Posterior vena cava (tissue), 2 donors: Measurements from ENCODE around the gene HNRNPA3. TPM values are rescaled to one million over a fixed set of nuclear protein-coding genes. Genes with fewer than 3 reads are reported as not detected.
A peak's percentile ranks its signal among the peaks of the same experiment; 100 is the strongest.

ENCODE experiments used
- DNase-seq: peaks from one replicate; pipeline ENCODE4 v3.0.0-alpha.2; 2020; ENCODE audit warnings: low spot score
- intact Hi-C, 2 donors: fragments of 100-400 bp; cut with DNase I; formaldehyde crosslinking; loops; one replicate each; pipeline versions ENCODE4 v1.14.1 to v1.14.2; 2022 to 2023
- total RNA-seq, 2 donors: library from RNA; stranded (reverse); fragmentation: NEBNext Ultra II Directional; extraction: Animal tissue kit (Norgen Biotek cat#: 25700); gene quantifications; one replicate each; pipeline ENCODE4 v1.2.1, GENCODE V29; 2021
- donor health status: DM: yes; HTN: yes; CAD: no.
- donor health status: DM: yes; HTN: yes; CAD: no.

The HNRNPA3 gene
- total RNA-seq, 2 donors from 2014 or later: 152 to 166 TPM

DNA sequence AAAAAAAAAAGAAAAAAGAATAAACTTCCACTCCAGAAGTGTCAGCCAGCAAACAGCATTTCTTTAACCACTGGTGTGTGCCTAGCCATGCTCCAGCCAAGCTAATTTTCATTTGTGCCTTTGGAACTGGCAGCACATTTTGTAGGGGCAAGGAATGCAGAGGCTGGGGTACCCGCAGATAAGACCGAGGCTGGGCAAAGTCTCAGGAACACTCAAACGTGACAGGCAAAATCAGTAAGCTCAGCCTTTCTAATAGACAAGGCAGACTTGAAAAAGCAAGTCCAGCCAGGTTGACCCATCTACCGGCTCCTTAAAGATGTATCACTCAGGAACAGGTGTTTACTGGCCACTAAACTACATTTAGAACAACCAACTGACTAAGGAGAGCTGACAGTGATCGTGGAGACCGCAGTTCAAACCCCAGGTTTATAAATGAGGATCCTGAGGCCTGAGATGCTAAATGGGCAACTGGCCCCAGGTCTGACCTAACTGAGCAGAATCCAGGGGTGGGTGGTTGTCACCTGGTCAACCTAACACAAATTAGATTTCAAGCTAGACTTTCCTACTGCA is 35.2 kb downstream of the HNRNPA3 start:
- intact Hi-C loops: no loop called here
- DNase-seq: no peak

DNA sequence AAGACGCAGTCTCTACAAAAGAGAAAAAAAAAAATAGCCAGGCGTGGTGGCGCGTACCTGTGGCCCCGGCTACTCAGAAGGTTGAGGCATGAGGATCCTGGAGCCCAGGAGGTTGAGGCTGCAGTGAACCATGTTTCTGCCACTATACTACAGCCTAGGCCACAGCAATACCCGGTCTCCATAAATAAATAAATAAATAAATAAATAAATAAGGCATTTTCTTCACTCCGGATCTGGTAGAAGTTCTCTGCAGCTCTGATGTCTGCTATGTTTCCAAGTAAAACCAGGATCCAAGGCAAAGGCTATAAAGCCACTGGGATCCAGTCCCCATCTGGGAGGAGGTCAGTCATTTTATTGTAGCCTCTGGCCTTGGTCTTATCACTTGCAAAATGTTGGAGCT is 36.4 kb downstream of the HNRNPA3 start:
- DNase-seq: no peak
- intact Hi-C loops: no loop called here

- intact Hi-C loops: no loop called here
These were observed 37.9 kb downstream of the HNRNPA3 start for GRCh38 chr2:177250461-177250860.

DNA sequence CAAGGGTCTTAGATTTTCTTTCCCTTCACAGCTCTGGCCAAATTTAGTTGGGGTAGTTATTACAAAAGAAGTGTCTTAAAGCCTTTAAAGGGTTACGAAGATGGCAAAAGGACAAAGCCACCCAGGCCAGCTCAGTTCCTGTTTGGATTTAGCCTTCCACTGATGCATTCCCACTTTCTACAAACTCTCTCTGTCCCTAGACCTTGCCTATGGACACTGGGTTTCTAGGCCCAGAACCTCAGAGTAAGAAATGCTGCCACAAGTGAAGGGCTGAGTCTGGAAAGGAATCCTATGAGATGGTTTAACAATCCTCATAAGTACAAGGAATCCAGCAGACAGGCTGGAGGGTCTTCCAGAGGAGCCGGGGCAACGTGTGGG is 38.6 kb downstream of the HNRNPA3 start:
- intact Hi-C loops: no loop called here
- DNase-seq: no peak

More at GRCh38 chr2:177250461-177250860, 37.9 kb downstream of the HNRNPA3 start:
- DNase-seq: no peak

DNA sequence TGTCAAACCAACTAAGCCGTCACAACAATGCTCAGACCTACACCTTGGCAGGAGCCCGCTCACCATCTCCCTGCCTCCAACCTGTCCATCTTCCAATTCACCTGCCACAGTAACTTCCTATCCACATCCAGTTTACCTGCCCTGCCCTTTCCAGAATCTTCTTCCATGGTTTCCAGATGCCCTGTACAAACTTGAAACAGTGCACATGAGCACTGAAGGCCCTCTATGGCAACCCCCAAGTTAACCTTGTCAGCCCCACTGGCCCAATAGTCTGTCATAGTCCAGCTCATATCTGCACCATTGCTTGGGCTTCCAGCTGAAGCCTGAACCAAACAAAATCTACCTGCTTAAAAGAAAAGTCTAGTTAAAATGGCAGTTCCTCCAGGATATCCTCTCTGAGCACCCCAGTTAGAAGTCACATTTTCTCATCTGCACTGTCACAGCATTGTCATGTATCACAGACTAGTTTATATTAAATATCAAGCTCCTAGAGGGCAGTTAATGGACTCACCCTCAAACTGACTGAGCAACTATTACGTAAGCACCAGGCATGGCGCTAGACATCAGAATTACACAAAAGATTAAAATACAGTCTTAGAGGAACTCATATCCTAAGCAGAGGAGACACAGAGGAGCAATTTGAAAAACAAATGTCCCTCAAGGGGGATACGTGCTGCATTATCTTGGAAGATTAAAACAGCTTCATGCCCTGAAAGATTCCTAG is 40.4 kb downstream of the HNRNPA3 start:
- intact Hi-C loops: no loop called here
- DNase-seq: no peak

- intact Hi-C loops: no loop called here
- no peak for DNase-seq
These were observed 41.1 kb downstream of the HNRNPA3 start for GRCh38 chr2:177253704-177254103.

DNA sequence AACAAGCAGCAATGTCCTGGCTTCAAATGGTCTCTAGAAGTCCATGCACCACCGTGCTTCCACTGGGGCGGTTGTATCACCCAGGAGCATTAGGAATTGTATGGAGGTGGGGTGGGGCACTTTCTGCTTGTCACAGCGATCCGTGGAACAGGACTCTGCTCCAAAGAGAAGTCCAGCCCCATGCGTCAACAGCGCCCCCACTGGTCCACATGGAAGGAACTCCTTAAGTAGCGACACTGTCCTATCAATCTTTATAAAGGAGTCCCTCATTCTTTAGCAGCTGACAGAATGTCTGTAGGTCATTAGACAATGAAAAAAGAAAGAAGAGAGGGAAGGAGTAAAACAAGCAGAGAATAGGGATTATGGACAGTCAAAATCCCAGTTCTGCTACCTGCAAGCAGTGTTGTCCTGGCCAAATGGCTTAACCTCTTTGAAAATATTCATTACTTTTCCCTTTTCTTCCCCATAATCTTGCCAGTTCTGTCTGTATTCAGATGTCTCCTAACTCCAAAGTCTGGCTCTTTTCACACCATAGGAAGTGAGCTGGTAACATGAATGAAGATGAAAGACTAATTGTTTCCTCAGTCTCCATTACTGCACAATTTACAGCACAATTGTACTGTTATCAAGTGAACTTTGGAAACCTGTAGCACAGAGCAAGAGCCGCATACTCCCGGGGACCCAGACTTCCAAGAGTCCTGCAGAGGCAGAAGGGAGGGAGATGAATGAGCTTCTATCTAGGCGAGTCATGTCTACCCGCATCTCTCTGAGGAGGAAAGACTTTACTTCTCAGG is 42.0 kb downstream of the HNRNPA3 start:
- no peak for DNase-seq
- intact Hi-C loops: loop anchor here in 1 of 2 donors (1.0 kb wide), 1 partner anchor 37 kb away; no protein-coding TSS in a partner anchor

- no peak for DNase-seq
- intact Hi-C loops: loop anchor here in 1 of 2 donors (1.0 kb wide), 1 partner anchor 36 kb away; no protein-coding TSS in a partner anchor
These were observed 42.6 kb downstream of the HNRNPA3 start for GRCh38 chr2:177255227-177255601.

- intact Hi-C loops: no loop called here
These were observed 43.4 kb downstream of the HNRNPA3 start for GRCh38 chr2:177256026-177256425.

DNA sequence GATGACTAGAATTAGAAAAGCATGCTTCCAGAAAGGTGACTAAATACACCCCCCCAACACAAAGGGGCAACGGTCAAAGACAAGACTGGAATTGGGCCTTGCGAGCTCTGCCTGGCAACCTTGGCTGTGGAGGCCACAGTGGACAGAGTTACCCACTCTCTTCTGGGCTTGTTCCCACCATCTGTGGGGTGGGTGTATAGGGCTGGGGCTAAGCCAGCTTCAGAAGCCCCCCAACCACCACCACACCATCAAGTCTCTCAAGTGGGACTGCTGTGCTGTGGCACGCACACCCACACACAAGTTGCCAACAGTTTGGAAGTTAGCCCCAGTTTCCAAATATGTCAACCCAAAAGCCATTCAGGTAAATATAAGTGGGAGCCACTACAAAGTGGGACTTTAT is 44.1 kb downstream of the HNRNPA3 start:
- no peak for DNase-seq
- intact Hi-C loops: no loop called here

More at GRCh38 chr2:177256026-177256425, 43.4 kb downstream of the HNRNPA3 start:
- no peak for DNase-seq

GRCh38 chr2:177257471-177257870 is 44.9 kb downstream of the HNRNPA3 start:
- intact Hi-C loops: no loop called here
- no peak for DNase-seq

DNA sequence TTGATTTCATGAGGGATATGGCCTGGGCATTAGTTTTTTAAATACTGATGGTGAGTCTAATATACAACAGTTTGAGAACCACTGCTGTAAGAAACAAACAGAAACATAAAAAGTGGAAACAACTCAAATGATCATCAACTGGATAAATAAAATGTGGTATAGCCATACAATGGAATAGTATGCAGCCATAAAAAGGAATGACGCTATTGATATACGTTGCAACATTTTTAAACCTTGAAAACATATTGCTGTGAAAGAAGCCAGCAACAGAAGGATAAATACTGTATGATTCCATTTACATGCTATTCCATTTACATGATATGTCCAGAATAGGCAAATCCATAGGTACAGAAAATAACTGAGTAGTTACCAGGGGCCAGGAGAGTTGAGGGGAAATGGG is 45.5 kb downstream of the HNRNPA3 start:
- no peak for DNase-seq
- intact Hi-C loops: no loop called here

DNA sequence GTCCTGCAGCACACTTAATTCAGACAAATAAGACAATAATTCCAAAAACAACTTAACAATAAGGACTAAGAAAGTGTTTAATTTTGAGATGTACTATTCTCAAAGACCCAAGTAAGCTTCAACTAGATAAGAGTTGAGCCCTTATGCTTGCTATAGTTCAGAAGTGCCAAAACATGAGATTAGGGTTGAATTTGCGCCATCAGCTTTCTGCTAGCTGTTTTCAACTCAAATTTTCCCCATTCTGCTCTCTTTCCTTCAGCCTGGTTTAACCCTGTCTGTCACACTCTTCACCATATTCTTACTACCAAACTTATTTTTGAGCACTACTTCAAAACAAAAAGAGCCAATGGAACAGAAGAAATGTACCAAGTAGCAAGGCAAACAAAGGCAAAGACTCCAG is 47.8 kb downstream of the HNRNPA3 start:
- DNase-seq: no peak
- intact Hi-C loops: loop anchor here (5.0 to 10.0 kb wide), 4 partner anchors 46 to 96 kb away; partner anchors contain the start of gene HNRNPA3 (in 2 of the 2)

DNA sequence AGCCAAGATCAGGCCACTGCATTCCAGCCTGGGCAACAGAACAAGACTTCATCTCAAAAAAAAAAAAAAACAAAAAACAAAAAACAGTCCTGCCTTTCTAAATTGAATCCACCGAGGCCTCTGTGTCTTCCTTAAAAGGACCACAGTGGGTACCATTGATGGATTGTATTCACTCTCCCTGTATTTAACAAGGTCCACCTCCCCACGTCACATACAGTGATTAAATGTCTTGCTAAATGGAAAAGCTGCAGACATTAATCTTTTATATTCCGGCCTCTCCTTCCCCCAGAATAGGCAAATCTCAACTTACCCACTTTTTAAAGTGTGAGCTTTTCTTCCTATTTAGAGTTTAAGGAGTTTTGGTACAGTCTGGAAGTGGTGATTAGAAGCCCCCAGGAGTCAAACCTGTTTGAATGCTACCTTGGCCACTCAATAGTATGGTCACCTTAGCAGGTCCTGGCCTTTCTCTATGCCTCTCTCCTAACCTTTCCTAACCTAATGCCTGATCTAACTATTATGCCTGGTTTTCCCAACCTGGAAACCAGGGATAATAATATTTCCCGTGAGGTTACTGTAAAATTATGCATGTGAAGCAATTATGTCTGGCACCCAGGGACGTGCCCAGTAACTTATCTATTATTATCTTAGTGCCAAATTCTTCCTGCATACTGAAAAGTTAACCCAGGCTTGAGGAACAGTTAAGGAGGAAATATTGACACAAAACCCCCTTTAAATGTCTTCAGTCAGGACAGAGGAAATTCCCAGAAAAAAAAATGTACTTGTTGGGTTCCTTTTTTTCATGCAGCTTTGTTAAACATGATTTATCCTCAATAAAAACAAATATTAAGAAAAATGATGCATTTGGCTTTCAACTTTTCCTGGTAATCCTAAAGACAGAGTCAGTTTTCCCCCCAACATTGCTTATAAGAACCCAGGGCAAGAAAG is 48.8 kb downstream of the HNRNPA3 start:
- intact Hi-C loops: loop anchor here (5.0 to 10.0 kb wide), 4 partner anchors 47 to 97 kb away; partner anchors contain the start of gene HNRNPA3 (in 2 of the 2)
- no peak for DNase-seq

GRCh38 chr2:177262092-177262491 is 49.5 kb downstream of the HNRNPA3 start:
- DNase-seq: no peak
- intact Hi-C loops: loop anchor here (5.0 to 10.0 kb wide), 4 partner anchors 47 to 97 kb away; partner anchors contain the start of gene HNRNPA3 (in 2 of the 2)

- intact Hi-C loops: loop anchor here (5.0 to 10.0 kb wide), 4 partner anchors 48 to 98 kb away; partner anchors contain the start of gene HNRNPA3 (in 2 of the 2)
- DNase-seq: no peak
These were observed 50.4 kb downstream of the HNRNPA3 start for GRCh38 chr2:177262958-177263450.

DNA sequence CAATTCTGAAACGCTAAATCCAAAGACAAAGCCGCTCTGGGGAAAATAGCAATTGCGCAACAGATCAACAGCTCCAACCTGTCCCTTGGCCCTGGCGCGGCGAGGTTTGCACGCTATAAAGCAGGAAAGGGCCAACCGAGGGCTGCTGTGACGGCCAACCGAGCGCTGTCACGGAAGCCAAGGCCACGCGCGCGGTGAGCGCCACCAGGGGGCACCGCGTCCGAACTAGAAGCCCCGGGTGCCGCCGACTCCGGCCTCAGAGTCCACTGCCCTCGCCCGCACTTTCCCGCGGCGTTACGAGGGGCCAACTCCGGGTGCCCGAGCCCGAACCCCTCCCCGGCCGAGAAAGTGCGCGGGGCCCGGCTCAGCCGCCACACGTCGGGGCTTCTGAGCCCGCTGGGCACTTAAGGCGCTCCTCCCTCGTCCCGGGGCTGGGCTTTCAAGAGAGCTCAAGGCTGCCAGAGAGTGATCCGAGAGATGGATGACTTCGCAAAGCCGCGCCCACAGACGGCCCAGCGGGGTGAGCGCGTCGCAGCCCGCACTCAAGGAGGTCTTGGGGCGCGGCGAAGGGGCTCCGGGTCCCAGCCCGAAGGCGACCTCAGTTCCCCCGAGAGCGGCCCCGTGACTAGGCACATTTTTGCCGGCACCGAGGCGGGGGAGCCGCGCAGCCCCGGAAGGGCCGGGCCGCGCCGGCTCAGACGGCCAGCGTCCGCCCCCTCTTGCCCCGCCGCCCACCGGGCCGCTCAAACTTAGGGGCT is 51.0 kb downstream of the HNRNPA3 start:
- intact Hi-C loops: loop anchor here (5.0 to 10.0 kb wide), 4 partner anchors 49 to 99 kb away; partner anchors contain the start of gene HNRNPA3 (in 2 of the 2)
- peak; percentile 99 for DNase-seq
